Stimulated activated CD4-positive, alpha-beta T cell treated with anti-CD3 and anti-CD28 coated beads, Interleukin-4, amount 100 ng/mL, for 48 hours (primary cell): Measurements from ENCODE around the gene STARD8.
"Not testable (repeated sequence)": the region's sequence is repeated elsewhere in the genome, so short reads cannot be mapped to it uniquely, and the experiment has no call there.

Experiments used
- DNase-seq, 2 donors: peaks; one replicate each; pipeline ENCODE4 v3.0.0-alpha.2; 2020; ENCODE audit warnings: low read depth in 2 of 2

Gene STARD8

DNA sequence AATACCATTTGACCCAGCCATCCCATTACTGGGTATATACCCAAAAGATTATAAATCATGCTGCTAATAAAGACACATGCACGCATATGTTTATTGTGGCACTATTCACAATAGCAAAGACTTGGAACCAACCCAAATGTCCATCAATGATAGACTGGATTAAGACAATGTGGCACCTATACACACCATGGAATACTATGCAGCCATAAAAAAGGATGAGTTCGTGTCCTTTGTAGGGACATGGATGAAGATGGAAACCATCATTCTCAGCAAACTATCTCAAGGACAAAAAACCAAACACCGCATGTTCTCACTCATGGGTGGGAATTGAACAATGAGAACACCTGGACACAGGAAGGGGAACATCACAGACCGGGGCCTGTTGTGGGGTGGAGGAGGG lies 9.0 kb downstream of the STARD8 start:
- DNase-seq = not testable (repeated sequence)

GRCh38 chrX:68658530-68658929 lies 11.1 kb downstream of the STARD8 start:
- no peak for DNase-seq

DNA sequence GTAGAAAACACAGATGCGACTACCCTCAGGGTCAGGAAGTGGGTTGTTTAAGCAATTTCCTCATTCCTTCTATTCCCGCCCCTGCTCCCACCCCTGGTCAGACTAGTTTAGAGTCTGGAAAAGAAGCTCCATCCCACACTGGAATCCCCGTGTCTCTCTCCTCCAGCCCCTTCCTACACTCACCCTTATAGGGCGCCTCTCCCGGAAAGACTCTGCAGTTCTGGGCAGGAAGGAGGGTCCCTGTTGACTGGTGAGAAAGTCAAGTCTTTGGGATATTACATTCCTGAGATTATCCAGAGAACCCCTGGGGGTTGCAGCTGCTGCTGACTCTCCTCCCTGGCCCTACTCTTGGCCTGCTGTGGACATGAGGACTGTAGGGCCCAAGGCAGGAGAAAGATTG lies 11.9 kb downstream of the STARD8 start:
- DNase-seq = no peak

DNA sequence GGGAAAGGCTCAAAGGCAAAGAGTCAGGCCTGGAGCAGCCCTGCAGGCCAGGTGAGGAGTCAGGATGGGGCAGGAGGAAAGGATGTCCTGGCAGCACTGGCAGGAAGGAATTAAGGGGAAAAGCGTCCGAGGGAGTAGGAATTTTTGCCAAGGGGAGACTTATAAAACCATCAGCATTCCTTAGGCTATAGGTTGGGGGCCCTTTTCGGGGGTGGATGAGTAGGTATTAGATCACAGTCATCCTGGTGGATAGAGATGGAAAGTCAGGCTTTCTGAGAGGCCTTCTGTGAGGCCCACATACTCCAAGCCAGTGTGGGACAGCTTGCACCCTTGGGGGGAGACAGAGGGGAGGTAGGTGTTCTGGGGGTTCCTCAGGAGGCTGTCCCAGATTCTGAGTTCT lies 12.3 kb downstream of the STARD8 start:
- no peak for DNase-seq

- DNase-seq = no peak
Observed at GRCh38 chrX:68660746-68661145, 13.3 kb downstream of the STARD8 start.

- DNase-seq = no peak
Observed at GRCh38 chrX:68665502-68665901, 18.0 kb downstream of the STARD8 start.

- DNase-seq = no peak
Observed at GRCh38 chrX:68666580-68666979, 19.1 kb downstream of the STARD8 start.

DNA sequence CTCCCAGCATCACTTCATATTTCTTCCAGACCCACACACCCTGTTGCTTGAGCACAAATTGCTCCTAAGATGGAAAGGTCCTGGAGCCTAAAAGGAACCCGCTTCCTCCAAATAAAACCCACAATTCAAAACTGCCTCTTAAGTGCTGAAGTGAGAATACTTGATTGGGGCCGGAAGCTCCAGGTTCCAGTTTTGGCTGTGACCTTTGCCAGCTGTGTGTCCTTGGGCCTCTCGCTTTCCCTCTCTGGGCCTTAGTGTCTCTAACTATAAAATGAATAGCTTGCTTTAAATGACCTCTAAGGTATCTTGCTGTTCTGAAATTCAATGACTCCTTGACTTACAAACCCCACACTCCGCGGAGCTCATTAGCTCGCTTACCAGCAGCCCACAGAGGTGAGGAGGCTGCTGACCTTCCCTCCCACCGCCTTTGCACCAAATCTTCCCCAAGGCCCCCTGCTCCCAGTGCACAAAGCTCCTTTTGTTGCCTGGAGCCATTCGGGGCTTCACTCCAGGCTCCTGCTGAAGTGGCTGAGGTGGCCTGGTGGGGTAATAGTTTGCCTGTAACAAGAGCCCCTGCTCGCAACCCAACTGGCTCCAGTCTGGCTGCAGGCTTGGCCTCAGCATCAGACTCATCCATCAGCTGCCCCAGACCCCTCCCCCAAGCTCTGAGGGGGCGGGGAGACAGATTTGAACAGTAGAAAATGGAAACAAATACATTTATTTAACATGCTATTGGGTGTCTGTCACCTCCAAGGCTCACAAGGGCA lies 21.8 kb downstream of the STARD8 start:
- DNase-seq = no peak

DNA sequence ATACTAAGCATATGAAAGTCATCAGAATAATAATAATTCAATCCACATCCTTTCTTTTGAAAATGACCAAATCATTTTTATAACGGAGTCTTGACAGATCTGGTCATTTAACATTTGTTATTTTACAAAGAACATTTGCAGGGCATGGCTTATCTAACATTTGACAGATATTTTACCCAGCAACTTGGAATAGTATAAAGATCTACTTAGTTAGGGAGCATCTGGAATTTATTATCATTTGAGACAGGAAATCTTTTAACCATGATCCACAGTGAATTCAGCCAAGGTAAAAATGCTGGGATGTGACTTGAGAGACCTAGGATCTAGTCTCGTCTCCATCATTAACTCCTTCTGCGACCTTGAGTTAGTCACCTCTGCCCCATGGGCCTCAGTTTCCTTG lies 22.4 kb downstream of the STARD8 start:
- no peak for DNase-seq

- no peak for DNase-seq
Observed at GRCh38 chrX:68671221-68671620, 23.8 kb downstream of the STARD8 start.

DNA sequence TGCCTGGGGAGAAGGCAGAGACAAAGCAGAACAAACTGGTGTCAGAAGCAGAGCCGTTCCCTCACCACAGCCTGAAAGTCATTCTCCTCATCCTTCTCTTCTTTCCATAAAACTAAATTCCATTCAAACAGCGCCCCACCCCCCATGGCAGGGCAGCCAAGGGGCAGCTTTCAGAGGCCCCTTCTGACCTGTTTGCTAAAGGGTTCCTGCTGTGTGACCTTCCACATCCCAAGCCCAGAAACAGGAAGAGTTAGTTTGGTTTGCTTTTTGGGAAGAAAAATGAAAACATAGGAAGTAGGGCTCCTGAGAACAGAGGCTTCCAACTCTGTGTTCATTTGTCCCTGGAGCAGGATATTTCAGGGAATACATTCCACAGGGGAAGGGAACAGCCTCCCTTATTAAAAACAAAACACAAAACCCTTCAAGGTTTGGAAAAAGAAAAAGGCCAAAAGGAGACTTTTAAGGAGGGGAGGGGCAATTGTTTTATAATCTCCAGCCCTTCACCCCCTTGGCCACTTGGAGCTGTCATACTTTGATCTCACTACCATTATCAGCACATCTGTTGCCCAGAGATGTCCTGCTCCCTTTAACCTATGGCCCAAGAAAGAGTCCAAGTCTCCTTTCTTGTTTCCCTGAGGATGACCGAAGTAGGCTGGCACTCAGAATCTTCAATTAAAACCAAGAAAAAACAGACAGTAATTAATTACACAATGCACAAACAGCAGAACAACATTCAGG lies 25.3 kb downstream of the STARD8 start:
- no peak for DNase-seq

DNA sequence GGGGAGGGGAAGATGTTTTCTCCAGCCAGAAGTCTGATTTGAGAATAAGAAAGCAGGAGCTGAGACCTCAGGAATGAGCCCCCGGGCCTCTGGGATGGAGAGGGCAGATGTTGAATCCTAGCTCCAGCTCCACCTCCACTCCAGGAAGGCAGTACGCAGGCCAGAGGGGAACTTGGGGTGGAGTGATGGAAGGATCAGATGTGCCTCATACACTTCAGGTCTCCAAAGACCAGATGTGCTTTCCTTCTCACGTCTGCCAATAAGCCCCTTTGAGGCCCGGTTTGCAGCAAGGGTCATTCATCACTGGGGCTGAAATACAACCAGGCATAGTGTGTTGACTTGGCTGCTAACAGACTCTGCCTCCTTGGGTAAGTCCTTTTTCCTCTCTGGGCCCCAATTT lies 28.1 kb downstream of the STARD8 start:
- no peak for DNase-seq

DNA sequence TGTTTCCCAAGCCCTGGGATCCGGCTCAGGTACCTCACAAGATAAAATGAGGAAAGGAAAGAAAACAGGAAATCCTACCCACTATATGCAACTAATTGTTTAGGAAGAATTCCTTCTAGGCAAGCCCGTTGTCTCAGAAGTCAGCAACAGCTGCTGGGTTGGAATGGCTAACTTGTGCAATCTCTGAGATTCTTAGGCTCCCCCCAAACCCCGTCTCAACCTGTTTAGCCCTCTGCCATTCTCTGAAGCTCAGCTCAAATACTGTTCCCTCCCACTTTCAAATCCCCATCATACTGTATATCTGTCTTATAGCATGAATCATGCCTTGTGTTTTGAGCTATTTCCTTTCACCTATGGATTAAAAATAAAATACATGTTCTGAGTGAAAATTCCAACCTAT lies 28.9 kb downstream of the STARD8 start:
- DNase-seq = no peak

DNA sequence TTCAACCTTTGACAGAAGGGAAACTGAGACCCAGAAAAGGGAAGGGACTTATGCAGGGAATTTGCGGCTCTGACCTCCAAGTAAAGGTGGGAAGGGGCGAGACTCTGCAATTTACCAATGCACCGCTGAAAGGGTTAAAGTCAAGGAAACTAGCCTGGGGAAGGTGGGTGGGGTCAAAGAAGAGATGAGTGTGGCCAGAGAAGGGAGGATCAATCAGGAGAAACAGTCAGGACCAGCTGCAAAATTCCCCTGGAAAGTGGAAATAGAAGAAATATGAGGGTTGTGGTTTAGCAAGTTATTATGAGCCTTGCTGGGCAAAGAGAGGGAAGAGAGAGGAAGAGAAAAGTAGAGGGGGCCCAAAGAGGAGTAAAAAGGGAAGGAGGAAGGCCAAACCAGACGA lies 30.5 kb downstream of the STARD8 start:
- no peak for DNase-seq

DNA sequence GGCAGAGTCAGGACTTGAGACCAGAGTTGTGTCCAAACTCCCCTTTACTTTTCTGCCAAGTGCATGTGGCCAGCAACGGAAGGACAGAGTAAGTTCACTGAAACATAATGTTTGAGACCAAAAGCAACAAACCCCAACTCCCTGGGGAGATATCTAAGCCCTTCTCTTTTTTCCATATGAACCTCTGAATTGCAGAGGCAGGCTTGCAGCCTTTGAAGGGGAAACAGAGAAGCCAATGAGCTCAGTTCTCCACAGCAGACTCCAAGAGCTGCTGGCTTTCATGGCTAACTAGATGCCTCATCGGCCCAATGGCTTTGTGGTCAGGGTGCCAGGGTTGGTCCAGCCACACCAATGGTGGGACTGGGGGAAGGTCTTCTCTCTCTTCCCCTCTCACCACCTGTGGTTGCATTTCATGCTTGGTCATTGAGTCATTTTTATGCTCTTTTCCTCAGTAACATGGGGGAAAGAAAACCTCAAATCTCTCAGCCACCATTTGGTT lies 34.0 kb downstream of the STARD8 start:
- no peak for DNase-seq

GRCh38 chrX:68682790-68683189 lies 35.3 kb downstream of the STARD8 start:
- no peak for DNase-seq

GRCh38 chrX:68683580-68683979 lies 36.1 kb downstream of the STARD8 start:
- no peak for DNase-seq

- DNase-seq = no peak
Observed at GRCh38 chrX:68684291-68684918, 36.9 kb downstream of the STARD8 start.

GRCh38 chrX:68684919-68685304 lies 37.4 kb downstream of the STARD8 start:
- DNase-seq = no peak

- DNase-seq = no peak
Observed at GRCh38 chrX:68685685-68686084, 38.2 kb downstream of the STARD8 start.

GRCh38 chrX:68686097-68686977 lies 38.9 kb downstream of the STARD8 start:
- DNase-seq = no peak

- not testable (repeated sequence) for DNase-seq
Observed at GRCh38 chrX:68688931-68689330, 41.5 kb downstream of the STARD8 start.
